ENCODE data around the gene ZNF3.

Gene ZNF3

GRCh38 chr7:100088095-100088620 is 6.6 kb upstream of the ZNF3 start:
- no peak for DNase-seq

GRCh38 chr7:100087055-100087750 is 5.7 kb upstream of the ZNF3 start:
- DNase-seq = no peak

- no peak for DNase-seq
Measured at GRCh38 chr7:100085515-100085914, 4.0 kb upstream of the ZNF3 start.

- no peak for DNase-seq
Measured at GRCh38 chr7:100082978-100083377, 1.5 kb upstream of the ZNF3 start.

- DNase-seq = peak; percentile 25
Measured at GRCh38 chr7:100080907-100081534, 502 bp downstream of the ZNF3 start.

GRCh38 chr7:100079024-100079560 is 2.4 kb downstream of the ZNF3 start:
- DNase-seq = no peak

- no peak for DNase-seq
Measured at GRCh38 chr7:100077205-100077604, 4.3 kb downstream of the ZNF3 start.

- DNase-seq = no peak
Measured at GRCh38 chr7:100075418-100075817, 6.1 kb downstream of the ZNF3 start.

- no peak for DNase-seq
Measured at GRCh38 chr7:100074841-100075240, 6.7 kb downstream of the ZNF3 start.

GRCh38 chr7:100072462-100072861 is 9.1 kb downstream of the ZNF3 start:
- no peak for DNase-seq

GRCh38 chr7:100071018-100071723 is 10.4 kb downstream of the ZNF3 start:
- DNase-seq = no peak

GRCh38 chr7:100069991-100070390 is 11.5 kb downstream of the ZNF3 start:
- no peak for DNase-seq

- no peak for DNase-seq
Measured at GRCh38 chr7:100066953-100067352, 14.6 kb downstream of the ZNF3 start.

- DNase-seq = no peak
Measured at GRCh38 chr7:100065452-100066186, 15.9 kb downstream of the ZNF3 start.

- no peak for DNase-seq
Measured at GRCh38 chr7:100064162-100064561, 17.4 kb downstream of the ZNF3 start.

GRCh38 chr7:100063376-100063775 is 18.1 kb downstream of the ZNF3 start:
- no peak for DNase-seq

- DNase-seq = no peak
Measured at GRCh38 chr7:100061518-100062193, 19.9 kb downstream of the ZNF3 start.

- no peak for DNase-seq
Measured at GRCh38 chr7:100059251-100059739, 22.2 kb downstream of the ZNF3 start.

GRCh38 chr7:100057006-100057405 is 24.5 kb downstream of the ZNF3 start:
- DNase-seq = no peak

GRCh38 chr7:100053215-100053614 is 28.3 kb downstream of the ZNF3 start:
- peak; percentile 84 for DNase-seq

GRCh38 chr7:100051611-100052010 is 29.9 kb downstream of the ZNF3 start:
- no peak for DNase-seq
